ENCODE measurements around the gene SLC38A10. TPM values are rescaled to one million over a fixed set of nuclear protein-coding genes. Genes with fewer than 3 reads are reported as not detected.

Gene SLC38A10
- polyA plus RNA-seq, 3 donors: 53.7 to 86.1 (median 67.0) TPM

DNA sequence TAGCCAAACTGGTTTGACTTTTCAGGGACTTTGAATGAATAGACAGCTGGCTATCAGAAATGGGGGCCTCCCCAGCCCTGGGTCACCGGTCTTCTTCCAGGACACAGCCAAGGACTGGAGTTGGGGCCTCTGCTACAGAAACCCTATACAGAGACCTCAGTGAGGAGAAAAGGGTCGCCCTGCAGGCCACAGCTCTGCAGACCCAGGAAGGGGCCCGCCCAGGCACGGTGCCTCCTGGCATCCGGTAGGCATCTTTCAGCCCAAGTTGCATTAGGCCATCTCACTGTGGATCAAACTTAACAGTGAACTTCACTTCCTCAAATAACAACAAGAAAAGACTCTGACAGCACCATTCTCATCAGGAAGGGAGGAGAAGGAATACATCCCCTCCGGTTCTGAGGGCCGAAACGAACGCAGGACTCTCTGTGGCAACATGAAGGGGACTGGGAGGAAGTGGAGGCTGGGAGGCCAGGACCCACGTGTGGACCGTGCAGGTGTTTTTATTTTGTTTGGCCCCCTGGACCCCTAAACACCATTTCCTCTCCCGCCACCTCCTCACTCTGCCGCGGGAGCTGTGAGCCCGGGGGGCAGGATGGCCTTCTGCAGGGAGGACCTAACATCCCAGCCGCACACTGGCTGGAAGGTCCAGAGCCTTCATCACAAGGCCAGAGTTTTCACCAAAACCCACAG is 7.2 kb downstream of the SLC38A10 start:
- DNase-seq (ENCODE audit: extremely low read depth in 1 of 11, low read depth in 9 of 11, low spot score in 4 of 11): no peak

DNA sequence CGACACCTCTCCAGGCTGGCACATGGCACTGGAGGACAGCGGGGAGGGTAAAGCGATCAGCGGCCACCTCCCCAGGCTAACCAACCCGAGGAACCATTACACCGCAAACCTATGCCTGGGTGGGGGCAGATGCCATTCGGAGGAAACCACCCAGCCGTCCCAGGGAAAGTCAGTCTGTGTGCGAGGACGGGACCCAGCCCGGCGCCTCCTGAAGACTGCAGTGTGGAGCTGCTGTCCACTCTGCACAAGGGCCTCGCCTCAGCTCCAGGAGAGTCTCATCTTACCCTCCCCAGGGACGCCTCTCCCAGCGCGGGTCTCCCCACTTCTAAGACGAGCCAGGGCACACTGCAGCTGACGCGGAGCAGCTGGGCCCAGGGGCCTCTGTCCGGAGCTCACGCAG is 8.0 kb downstream of the SLC38A10 start:
- DNase-seq (ENCODE audit: extremely low read depth in 1 of 11, low read depth in 9 of 11, low spot score in 4 of 11): no peak

DNA sequence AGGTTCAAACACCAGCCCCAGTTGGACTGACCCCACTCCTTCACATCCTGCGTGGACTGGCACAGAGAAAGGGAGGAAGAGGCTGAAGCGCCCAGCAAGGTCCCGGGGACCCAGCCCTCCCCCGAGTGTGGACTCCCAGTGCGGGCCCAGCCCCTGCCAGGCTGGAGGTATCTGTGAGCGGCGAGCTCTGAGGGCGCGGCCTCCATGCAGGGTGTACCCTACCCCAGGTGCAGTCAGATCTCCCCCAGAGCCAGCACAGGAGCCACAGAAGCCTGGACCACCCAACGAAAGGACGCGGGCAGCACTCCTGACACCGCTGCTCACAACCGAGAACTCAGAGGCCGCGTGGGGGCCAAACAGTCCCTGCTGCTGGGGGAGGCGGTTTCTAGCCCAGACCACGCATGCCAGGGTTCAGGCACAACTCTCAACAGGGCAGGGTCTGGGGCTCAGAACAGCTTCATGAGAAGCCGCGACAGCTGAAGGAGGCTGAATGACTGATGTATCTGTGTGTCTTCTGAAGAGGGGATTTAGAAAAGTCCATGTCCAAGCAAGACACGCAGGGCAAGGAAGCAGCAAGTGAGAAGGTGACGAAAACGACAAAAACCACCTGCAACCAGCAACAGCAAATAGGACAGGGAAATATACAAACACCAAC is 8.5 kb downstream of the SLC38A10 start:
- no peak for DNase-seq (ENCODE audit: extremely low read depth in 1 of 11, low read depth in 9 of 11, low spot score in 4 of 11)

DNA sequence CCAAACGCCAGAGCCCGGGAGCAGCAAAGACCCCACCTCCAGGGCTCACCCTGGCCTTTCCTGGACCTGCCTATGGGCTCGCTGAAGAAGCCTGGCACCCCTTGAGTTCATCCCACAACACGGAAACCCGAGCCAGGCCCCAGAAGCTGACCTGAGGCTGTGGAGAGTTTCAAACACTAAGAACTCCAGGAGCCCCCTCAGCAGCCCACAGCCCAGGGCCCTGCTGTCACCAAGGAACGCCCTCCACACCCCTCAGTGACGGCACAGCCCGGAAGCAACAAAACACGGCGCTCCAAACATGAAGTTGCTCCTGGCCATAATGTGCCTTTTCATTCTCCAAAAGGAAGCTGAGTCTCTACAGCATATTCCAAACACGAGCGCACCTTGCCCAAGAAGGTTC is 9.2 kb downstream of the SLC38A10 start:
- no peak for DNase-seq (ENCODE audit: extremely low read depth in 1 of 11, low read depth in 9 of 11, low spot score in 4 of 11)

DNA sequence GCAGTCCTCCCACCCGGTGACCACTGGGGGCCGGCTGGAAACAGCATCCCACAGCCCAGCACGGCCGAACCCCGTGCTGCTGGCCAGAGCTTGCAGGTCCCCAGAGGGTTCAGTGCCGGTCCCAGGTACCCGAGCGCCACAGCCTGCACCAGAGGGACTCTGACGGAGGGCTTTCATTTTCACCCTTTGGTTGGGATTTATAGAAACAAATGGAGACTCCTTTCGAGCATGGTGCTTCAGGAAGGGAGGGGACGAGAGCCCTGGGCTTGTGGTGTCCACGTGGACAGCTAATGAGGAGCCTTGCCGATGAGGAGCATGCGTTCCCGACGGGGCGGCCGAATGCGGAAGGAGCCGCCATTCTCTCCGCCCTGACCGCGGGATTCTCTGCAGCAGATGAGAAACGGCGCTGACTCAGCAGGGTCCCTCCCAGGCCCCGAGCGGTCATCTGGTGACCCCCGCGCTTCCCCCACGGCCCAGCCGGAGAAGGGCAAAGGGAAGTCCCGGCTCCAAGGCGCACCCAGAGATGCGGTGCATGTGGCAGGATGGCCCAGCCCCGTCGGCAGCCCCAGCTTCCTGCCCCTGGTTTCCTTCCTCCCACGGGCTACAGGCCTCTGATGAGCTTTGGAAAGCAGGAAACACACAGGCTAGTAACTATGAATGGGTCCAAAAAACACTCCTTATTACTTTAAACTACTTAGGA is 9.8 kb downstream of the SLC38A10 start:
- no peak for DNase-seq (ENCODE audit: extremely low read depth in 1 of 11, low read depth in 9 of 11, low spot score in 4 of 11)

DNA sequence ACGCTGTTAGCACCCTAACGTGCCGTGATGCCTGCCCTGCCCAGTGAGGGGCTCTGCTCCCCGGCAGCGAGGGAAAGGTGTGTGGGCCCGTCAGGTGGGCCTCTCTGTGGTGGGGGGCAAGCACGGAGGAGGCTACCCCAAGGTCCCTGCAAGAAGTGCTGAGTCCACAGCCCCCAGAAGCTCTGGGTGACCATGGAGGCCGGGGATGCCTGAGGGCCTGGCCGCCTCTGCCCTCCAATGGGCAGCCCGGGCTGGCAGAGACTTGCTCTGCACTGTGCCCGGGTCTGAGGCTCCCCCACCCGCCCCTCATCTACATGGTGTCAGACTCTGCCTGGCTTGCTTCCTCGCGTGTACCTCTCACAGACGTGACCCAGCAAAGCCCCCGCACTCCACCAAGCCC is 12.2 kb downstream of the SLC38A10 start:
- no peak for DNase-seq (ENCODE audit: extremely low read depth in 1 of 11, low read depth in 9 of 11, low spot score in 4 of 11)

DNA sequence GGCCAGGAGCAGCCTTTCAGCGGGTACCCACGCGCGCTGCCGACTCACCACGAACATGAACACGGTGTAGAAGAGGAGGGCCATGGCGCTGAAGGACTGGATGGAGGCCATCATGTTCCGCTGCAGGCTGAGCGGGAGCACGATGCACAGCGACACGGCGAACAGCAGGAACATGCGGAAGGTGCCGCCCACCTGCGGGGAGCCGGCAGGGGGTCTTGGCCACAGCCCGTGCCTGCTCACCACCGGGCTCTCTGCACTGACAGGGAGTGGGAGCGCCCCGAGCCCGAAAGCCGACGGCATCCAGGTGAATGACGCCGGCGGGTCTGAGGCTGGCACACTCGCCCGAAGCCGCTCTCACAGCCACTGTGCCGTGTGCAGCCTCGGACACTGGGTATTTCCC is 13.0 kb downstream of the SLC38A10 start:
- no peak for DNase-seq (ENCODE audit: extremely low read depth in 1 of 11, low read depth in 9 of 11, low spot score in 4 of 11)

DNA sequence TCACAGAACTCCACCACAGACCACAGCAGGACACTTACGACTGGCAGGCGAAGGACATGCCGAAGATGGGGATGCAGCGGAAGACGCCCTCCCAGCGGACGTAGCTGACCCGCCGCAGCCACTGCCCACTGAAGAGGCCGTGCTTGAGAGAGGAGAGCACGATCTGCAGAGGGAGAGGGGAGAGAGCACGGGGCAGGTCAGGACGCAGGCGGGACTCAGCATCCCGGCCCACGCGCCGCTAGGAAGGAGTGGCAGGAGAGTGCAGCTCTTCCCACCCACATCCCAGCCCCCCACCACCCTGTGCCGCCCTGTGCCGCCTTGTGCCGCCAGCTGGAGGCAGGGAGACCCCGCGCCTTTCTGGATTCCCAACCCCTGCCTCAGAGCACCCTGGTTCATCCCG is 14.5 kb downstream of the SLC38A10 start:
- DNase-seq (ENCODE audit: extremely low read depth in 1 of 11, low read depth in 9 of 11, low spot score in 4 of 11): no peak

DNA sequence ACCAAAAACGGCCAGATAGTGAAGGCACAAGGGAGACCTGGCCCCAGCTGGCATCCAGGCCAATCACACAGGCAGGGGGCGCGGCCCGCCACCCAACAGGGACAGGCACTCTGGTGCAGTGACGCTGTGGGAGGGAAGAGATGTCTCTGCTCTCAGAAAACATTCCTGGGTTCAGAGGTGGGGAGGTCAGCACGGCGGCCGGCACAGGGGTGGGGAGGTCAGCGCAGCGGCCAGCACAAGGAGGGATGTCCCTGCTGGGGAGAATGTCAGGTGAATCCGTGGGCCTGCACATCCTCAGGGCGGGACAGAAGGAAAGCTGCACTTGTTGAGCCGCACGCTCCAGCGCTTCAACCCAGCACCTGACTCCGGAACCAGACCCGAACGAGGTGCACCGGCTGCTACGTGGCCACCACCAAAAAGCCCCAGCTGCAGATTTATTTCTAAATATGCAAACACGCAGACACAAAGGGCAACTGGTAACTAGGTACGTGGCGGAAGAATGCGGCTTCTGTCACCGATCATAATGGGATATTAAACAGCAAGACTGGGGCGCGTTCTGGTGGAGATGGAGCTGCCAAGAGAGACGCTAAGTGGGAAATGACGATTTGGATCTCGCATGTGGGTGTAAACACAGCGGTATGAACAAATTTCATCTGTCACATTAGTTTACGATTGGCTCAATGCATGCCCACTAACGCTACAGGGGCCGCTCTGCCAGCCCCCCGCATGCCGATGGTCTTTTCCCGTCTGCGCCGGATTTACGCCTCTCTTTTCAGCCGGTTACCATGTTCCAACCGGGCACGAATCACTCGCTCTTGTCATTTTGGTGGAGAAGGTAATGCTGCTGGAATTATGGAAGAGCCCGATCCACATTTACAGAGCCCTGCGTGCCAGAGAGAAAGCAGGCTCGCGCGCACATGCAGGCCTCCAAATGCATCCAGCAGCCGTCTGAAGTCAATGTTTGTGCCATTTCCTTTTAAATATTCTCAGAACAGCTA is 15.5 kb downstream of the SLC38A10 start:
- DNase-seq (ENCODE audit: extremely low read depth in 1 of 11, low read depth in 9 of 11, low spot score in 4 of 11): no peak

DNA sequence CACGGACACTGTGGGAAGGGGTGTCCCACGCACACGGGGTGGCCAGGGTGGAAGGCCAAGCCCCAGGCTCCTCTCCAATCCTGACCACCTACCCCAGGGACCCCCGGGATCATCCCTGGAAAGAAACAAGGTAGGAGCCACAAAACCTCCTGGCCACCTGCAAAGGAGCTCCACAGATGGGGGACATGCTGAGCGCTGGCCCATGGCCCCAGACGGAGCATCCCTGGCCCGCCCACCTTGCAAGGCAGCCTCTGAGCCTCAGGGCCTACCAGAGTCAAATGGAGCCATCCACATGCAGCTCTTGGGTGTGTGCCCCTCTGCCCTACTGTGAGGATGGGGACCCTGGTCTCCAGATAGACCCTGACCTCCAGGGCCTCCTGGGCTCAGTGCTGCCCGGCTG is 16.3 kb downstream of the SLC38A10 start:
- no peak for DNase-seq (ENCODE audit: extremely low read depth in 1 of 11, low read depth in 9 of 11, low spot score in 4 of 11)

DNA sequence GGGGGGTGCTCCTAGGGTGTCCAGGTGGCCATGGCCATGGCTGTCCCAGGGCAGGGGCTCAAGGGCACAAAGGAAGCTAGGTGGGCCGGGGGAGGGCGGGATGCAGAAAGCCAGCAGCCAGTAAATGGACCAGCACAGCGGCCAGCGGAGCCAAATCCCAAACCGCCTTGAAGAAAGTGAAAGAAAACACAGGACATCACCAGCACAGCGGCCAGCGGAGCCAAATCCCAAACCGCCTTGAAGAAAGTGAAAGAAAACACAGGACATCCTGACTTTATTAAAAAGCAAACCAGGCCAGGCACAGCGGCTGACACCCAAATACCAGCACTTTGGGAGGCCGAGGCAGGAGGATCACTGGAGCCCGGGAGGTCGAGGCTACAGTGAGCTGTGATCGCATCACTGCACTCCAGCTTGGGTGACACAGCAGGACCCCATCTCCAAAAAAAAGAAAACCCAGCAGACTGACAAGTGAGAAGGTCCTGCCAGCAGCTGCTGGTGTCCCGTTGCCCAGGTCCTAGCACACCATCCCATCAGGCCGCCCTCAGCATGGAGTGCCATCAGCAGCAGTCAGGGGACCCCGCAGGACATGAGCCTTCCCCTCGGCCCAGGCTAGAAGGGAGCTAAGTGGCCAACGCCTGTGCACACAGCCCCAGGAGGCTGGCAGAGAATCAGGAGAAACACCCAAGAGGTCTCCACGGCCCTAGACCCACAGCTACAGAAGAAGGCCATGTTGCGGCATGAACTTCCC is 17.0 kb downstream of the SLC38A10 start:
- DNase-seq (ENCODE audit: extremely low read depth in 1 of 11, low read depth in 9 of 11, low spot score in 4 of 11): no peak

DNA sequence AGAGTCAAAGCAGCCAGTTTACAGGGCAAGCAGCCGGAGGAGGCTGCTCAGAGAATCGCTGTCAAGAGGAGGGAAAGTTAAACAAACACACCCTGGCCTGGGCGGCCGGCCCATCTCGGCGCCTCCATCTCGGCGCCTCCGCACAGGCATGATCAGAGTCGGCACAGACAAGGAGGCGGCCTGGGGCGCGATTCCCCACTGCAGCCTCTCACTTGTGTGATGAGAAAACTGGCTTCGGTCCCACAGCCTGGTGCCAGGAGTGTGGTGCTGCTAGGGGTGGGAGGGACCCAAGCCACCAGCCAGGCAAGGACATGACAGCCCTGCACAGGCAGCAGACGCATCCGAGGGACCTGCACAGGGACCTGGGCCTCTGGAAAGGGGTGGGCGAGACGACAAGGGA is 17.7 kb downstream of the SLC38A10 start:
- no peak for DNase-seq (ENCODE audit: extremely low read depth in 1 of 11, low read depth in 9 of 11, low spot score in 4 of 11)

DNA sequence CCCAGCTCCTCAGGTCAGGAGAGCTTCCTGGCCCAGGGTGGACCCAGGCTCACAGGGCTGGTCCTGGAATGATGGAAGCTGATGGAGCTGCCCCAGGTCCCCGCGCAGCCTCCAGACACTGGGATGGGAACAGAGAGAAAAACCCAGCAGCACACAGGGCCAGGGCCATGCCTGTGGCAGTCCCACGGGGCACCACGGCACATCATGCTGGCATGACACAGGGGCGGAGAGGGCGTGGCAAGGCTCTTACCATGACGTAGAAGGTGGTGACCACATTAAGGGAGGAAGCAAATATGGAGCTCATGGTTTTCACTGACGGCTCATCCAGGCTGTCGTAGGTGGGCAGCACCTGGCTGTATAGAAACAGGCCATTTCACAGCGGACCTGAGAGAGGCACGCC is 18.3 kb downstream of the SLC38A10 start:
- no peak for DNase-seq (ENCODE audit: extremely low read depth in 1 of 11, low read depth in 9 of 11, low spot score in 4 of 11)

DNA sequence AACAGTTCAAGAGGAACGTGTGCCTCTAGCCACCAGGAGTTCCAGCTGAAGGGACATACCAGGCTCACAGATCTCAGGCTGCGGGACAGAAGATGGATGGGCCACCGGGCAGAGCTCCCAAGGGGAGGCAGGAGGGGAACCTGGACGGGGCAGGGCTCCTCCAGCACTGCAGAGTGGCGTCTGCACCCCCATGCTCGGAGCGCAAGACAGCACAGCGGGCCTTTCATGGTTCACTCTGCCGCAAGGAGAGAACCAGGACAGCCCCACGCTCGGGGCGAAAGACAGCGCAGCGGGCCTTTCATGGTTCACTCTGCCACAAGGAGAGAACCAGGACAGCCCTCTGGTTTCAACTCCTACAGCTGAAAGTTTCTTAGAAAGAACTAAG is 20.6 kb downstream of the SLC38A10 start:
- DNase-seq (ENCODE audit: extremely low read depth in 1 of 11, low read depth in 9 of 11, low spot score in 4 of 11): no peak

DNA sequence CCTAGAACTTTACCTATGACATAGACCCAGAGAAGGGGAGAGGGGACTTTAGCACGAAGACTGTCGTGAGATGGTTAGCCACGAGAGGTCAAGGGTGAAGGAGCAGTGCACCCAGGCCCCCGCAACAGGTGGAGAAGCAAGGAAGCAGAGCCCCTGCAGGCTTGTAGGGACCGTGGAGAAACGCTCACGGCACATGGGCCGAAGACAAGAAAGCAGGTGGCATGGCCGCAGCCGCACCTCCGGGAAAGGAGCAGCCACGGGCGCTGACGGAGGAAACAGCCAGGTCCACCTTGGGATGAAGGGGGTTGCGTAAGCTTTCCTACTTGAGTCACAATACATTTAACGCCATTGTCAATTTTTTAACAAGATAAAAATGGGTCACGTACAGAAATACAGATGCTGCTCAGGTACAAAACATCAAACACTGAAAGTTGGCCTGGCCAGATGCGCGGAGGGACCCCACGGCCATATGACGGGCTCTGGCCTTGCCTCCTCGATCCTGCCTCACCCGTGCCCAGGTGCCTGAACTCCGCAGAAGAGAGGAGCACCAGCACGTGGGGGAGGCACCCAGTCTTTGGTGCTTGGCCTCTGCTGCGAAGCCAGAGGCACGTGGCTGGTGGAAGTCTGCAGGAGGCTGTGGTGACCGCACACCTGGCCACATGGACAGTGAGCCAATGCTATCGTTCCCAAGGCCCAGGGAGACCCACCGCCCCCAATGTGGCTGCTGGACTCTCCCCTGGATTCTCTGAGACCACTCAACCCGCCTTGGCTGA is 21.2 kb downstream of the SLC38A10 start:
- no peak for DNase-seq (ENCODE audit: extremely low read depth in 1 of 11, low read depth in 9 of 11, low spot score in 4 of 11)

DNA sequence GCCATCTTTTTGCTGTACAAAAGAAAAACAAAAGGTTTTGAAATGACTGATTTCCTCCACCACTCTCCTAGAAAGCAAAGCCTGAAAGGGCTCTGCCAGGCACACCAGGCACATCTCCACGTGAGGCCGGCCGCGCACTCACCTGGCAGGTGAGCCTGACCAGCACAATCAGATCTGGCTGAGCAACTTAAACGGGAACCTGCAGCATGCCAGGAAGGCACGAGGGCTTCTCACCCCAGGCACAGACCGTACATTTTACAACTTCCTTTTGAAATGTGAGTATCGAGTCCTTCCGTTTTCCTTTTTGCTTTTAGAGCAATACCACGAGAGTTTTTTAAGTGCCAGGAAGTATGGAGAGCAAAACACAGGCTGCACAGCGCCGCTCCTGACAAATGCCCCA is 22.5 kb downstream of the SLC38A10 start:
- no peak for DNase-seq (ENCODE audit: extremely low read depth in 1 of 11, low read depth in 9 of 11, low spot score in 4 of 11)

DNA sequence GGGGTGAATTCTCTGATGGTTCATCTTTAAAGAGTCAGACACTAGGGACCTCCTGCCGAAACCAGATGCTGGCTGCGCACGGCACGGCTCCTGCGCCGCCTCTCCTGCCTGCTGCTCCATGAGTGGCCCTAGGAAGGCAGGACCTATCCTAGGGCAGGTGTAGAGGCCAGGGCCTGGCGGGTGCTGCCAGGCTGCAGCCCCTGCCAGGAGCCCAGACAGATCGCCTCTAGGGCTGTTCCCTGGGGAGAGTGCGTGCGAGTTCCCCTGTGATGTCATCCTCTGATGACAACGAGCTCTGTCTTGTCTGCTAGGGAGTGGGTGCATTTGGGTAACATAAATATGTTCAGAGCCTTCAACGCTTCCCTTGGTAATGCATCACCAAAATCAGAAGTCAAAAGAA is 23.9 kb downstream of the SLC38A10 start:
- no peak for DNase-seq (ENCODE audit: extremely low read depth in 1 of 11, low read depth in 9 of 11, low spot score in 4 of 11)

DNA sequence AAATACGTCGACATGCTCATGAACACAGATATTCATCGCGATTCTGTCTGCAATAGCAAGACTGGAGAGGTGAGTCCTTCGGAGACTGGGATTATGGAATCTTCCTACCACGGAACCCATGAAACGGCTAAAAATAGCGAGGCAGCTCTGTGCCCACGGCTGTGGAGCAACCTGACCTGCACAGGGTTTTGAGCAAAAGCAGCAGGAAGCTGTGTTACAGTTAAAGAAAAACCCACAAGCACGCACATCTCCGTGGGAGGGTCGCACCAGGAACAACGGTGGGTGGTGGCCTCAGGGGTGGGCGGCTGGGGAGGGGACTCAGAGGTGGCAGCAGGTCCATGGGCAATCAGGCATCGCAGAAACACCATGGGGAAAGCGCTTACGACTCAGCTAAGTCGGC is 24.8 kb downstream of the SLC38A10 start:
- no peak for DNase-seq (ENCODE audit: extremely low read depth in 1 of 11, low read depth in 9 of 11, low spot score in 4 of 11)

Data from renal cortex interstitium (tissue), 11 donors.